Neural cell (in vitro differentiated cells): ENCODE measurements around the gene CD3G. TPM values are rescaled to one million over a fixed set of nuclear protein-coding genes. Genes with fewer than 3 reads are reported as not detected.

Source experiments
- H2AFZ ChIP-seq: fragments of 200-600, 300-800 bp; sonication (generic), shearing (Covaris generic); 2 replicates; pipeline ENCODE4 v1.6.0; 2014; ENCODE audit warnings: low read depth, mild to moderate bottlenecking, antibody characterized with exemption, low read length, moderate library complexity
- H3F3A ChIP-seq: fragments of 200-600 bp; shearing (Covaris generic); 2 replicates; pipeline ENCODE4 v1.6.1; 2016; ENCODE audit warnings: mild to moderate bottlenecking, moderate library complexity, mixed read lengths, antibody characterized with exemption, low read length; ENCODE audit not compliant: insufficient read depth, poor library complexity, severe bottlenecking
- H3K27ac ChIP-seq: fragments of 200-600, 300-800 bp; sonication (generic), shearing (Covaris generic); 2 replicates; pipeline ENCODE4 v1.5.1; 2014; ENCODE audit warnings: mild to moderate bottlenecking, low read length, moderate library complexity
- H3K27me3 ChIP-seq: fragments of 300-800, 200-600 bp; sonication (generic), shearing (Covaris generic); 2 replicates; pipeline ENCODE4 v1.6.0; 2014; ENCODE audit warnings: mild to moderate bottlenecking, low read depth, low read length, moderate library complexity; ENCODE audit not compliant: insufficient read depth
- H3K36me3 ChIP-seq: fragments of 300-800, 200-600 bp; sonication (generic), shearing (Covaris generic); 2 replicates; pipeline ENCODE4 v1.5.1; 2014; ENCODE audit warnings: mild to moderate bottlenecking, antibody characterized with exemption, low read length, moderate library complexity; ENCODE audit not compliant: insufficient read depth
- H3K4me2 ChIP-seq: fragments of 300-800, 200-600 bp; sonication (generic), shearing (Covaris generic); 2 replicates; pipeline ENCODE4 v1.6.0; 2014; ENCODE audit warnings: mild to moderate bottlenecking, low read length
- H3K4me3 ChIP-seq: fragments of 300-800, 200-600 bp; sonication (generic), shearing (Covaris generic); 2 replicates; pipeline ENCODE4 v1.5.1; 2014; ENCODE audit warnings: mild to moderate bottlenecking, low read length, moderate library complexity
- H3K79me2 ChIP-seq: fragments of 200-600 bp; shearing (Covaris generic); replicated peaks from 2 replicates; pipeline ENCODE4 v1.6.0; 2014; ENCODE audit warnings: mild to moderate bottlenecking, low read length, moderate library complexity; ENCODE audit not compliant: insufficient read depth
- H3K9ac ChIP-seq: fragments of 300-800, 200-600 bp; sonication (generic), shearing (Covaris generic); 2 replicates; pipeline ENCODE4 v1.6.1; 2016; ENCODE audit warnings: mild to moderate bottlenecking, low read length, mixed read lengths
- H3K9me2 ChIP-seq: fragments of 200-600 bp; shearing (Covaris generic); 2 replicates; pipeline ENCODE4 v1.6.1; 2016; ENCODE audit warnings: mild to moderate bottlenecking, low read length, mixed read lengths; ENCODE audit not compliant: insufficient read depth
- H3K9me3 ChIP-seq: fragments of 200-600, 300-800 bp; sonication (generic), shearing (Covaris generic); 2 replicates; pipeline ENCODE4 v1.6.1; 2016; ENCODE audit warnings: mild to moderate bottlenecking, mixed run types, low read length, moderate library complexity, mixed read lengths
- H4K20me1 ChIP-seq: fragments of 200-600 bp; shearing (Covaris generic); 2 replicates; pipeline ENCODE4 v1.6.1; 2016; ENCODE audit warnings: mild to moderate bottlenecking, mixed run types; ENCODE audit not compliant: insufficient read depth
- EP300 ChIP-seq: fragments of 450-650 bp; conservative IDR thresholded peaks from 2 replicates; pipeline ENCODE4 v1.6.1; 2014; ENCODE audit warnings: antibody characterized with exemption, mild to moderate bottlenecking, moderate library complexity; ENCODE audit not compliant: poor library complexity, severe bottlenecking
- EZH2 ChIP-seq: fragments of 200-600, 300-800 bp; shearing (Covaris generic), sonication (generic); IDR thresholded peaks from 2 replicates; pipeline ENCODE4 v1.6.1; 2014; ENCODE audit warnings: antibody characterized with exemption, low read length, borderline replicate concordance, mild to moderate bottlenecking; ENCODE audit not compliant: insufficient read depth, poor library complexity, severe bottlenecking
- MXI1 ChIP-seq: fragments of 450-650 bp; conservative IDR thresholded peaks from 2 replicates; pipeline ENCODE4 v1.6.1; 2014; ENCODE audit warnings: antibody characterized with exemption, mild to moderate bottlenecking; ENCODE audit not compliant: poor library complexity, severe bottlenecking
- POLR2AphosphoS5 ChIP-seq: IDR thresholded peaks from 2 replicates; pipeline ENCODE4 v1.6.1; 2012
- RAD21 ChIP-seq: fragments of 450-650 bp; conservative IDR thresholded peaks from 2 replicates; pipeline ENCODE4 v1.6.1; 2014; ENCODE audit warnings: antibody characterized with exemption, mild to moderate bottlenecking, moderate library complexity
- SMC3 ChIP-seq: fragments of 450-650 bp; conservative IDR thresholded peaks from 2 replicates; pipeline ENCODE4 v1.6.1; 2014; ENCODE audit warnings: antibody characterized with exemption, mild to moderate bottlenecking, moderate library complexity; ENCODE audit not compliant: poor library complexity
- TAF1 ChIP-seq: IDR thresholded peaks from 2 replicates; pipeline ENCODE4 v1.6.1; 2012; ENCODE audit warnings: low read depth
- polyA plus RNA-seq: library from polyadenylated mRNA; depleted of rRNA; stranded (reverse); fragments of >200 nt; gene quantifications from 2 replicates; pipeline ENCODE4 v1.2.3, GENCODE V29; 2014
- TF ChIP-seq, protein P1 (sequence below): fragments of 450-650 bp; IDR thresholded peaks from 2 replicates; pipeline ENCODE4 v1.5.1; 2014; ENCODE audit warnings: antibody characterized with exemption, mild to moderate bottlenecking, moderate library complexity; ENCODE audit not compliant: poor library complexity, severe bottlenecking
- TF ChIP-seq, protein P2 (sequence below): IDR thresholded peaks from 2 replicates; pipeline ENCODE4 v1.6.1; 2012; ENCODE audit warnings: borderline replicate concordance

CD3G gene
- polyA plus RNA-seq, 1 donor from 2014 or later, result not detected

DNA sequence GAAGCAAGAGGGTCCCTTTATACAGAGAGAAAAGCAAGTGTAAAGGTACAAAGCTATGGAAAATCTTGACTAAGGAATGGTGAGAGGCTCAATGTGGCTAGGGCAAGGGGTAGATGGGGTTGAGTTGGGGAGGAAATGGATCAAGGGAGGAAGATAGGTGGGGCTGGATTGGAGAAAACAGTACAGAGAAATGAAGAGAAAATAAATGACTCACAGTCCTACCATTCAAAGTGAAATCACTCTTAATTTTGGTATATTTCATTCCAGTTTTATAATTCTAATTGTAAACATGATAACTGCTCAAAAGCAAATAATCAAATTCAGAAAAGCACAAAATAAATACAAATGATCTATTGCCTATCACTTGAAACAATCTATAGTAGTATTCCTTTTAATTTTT is 31.8 kb downstream of the CD3G start:
- Histone ChIP-seq H4K20me1 (no peaks in the 10 kb centered on the region), H3K79me2 (no peaks in the 10 kb centered on the region), H3K27ac (no peak overlapping the region), H3F3A (no peaks in the 10 kb centered on the region), H3K36me3 (peaks cover 3% of the 10 kb centered on the region), H3K9me2 (no peaks in the 10 kb centered on the region), H2AFZ (no peak overlapping the region), H3K4me3 (no peak overlapping the region), H3K9ac (no peak overlapping the region), H3K4me2 (no peak overlapping the region), H3K9me3 (no peaks in the 10 kb centered on the region), H3K27me3 (no peaks in the 10 kb centered on the region)
- TF ChIP-seq EZH2 (no peak), SMC3 (no peak), POLR2AphosphoS5 (no peak), TAF1 (no peak), EP300 (no peak), MXI1 (no peak), RAD21 (no peak)
- TF ChIP-seq, protein P1, sequence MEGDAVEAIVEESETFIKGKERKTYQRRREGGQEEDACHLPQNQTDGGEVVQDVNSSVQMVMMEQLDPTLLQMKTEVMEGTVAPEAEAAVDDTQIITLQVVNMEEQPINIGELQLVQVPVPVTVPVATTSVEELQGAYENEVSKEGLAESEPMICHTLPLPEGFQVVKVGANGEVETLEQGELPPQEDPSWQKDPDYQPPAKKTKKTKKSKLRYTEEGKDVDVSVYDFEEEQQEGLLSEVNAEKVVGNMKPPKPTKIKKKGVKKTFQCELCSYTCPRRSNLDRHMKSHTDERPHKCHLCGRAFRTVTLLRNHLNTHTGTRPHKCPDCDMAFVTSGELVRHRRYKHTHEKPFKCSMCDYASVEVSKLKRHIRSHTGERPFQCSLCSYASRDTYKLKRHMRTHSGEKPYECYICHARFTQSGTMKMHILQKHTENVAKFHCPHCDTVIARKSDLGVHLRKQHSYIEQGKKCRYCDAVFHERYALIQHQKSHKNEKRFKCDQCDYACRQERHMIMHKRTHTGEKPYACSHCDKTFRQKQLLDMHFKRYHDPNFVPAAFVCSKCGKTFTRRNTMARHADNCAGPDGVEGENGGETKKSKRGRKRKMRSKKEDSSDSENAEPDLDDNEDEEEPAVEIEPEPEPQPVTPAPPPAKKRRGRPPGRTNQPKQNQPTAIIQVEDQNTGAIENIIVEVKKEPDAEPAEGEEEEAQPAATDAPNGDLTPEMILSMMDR, result no peak
- TF ChIP-seq, protein P2, sequence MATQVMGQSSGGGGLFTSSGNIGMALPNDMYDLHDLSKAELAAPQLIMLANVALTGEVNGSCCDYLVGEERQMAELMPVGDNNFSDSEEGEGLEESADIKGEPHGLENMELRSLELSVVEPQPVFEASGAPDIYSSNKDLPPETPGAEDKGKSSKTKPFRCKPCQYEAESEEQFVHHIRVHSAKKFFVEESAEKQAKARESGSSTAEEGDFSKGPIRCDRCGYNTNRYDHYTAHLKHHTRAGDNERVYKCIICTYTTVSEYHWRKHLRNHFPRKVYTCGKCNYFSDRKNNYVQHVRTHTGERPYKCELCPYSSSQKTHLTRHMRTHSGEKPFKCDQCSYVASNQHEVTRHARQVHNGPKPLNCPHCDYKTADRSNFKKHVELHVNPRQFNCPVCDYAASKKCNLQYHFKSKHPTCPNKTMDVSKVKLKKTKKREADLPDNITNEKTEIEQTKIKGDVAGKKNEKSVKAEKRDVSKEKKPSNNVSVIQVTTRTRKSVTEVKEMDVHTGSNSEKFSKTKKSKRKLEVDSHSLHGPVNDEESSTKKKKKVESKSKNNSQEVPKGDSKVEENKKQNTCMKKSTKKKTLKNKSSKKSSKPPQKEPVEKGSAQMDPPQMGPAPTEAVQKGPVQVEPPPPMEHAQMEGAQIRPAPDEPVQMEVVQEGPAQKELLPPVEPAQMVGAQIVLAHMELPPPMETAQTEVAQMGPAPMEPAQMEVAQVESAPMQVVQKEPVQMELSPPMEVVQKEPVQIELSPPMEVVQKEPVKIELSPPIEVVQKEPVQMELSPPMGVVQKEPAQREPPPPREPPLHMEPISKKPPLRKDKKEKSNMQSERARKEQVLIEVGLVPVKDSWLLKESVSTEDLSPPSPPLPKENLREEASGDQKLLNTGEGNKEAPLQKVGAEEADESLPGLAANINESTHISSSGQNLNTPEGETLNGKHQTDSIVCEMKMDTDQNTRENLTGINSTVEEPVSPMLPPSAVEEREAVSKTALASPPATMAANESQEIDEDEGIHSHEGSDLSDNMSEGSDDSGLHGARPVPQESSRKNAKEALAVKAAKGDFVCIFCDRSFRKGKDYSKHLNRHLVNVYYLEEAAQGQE, result no peak

DNA sequence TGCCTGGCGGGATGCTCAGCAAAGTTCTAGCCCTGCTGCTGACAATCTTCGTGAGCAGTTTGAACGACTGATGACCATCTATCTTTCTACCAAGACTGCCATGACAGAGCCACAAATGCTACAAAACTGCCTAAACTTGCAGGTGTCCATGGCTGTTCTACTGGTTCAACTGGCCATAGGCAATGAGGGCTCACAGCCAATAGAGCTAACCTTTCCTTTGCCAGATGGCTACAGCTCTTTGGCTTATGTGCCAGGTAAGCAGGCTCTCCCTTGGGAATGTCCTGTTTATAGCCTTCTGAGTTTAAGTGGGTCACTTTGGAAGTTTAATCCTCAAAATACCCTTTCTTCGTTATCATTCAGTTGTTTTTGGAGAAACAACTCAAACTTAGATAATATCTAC is 35.4 kb downstream of the CD3G start:
- no peak overlapping the region for H2AFZ ChIP-seq
- no peak overlapping the region for H3K27ac ChIP-seq
- H3F3A ChIP-seq, result no peaks in the 10 kb centered on the region
- H3K4me2 ChIP-seq, result no peak overlapping the region
- no peaks in the 10 kb centered on the region for H3K79me2 ChIP-seq
- no peaks in the 10 kb centered on the region for H4K20me1 ChIP-seq
- H3K9me3 ChIP-seq, result no peaks in the 10 kb centered on the region
- no peaks in the 10 kb centered on the region for H3K36me3 ChIP-seq
- H3K27me3 ChIP-seq, result no peaks in the 10 kb centered on the region
- no peak overlapping the region for H3K9ac ChIP-seq
- TF ChIP-seq, protein P2, result no peak
- TF ChIP-seq EZH2 (no peak), TAF1 (no peak), SMC3 (no peak), MXI1 (no peak), POLR2AphosphoS5 (no peak), RAD21 (no peak), EP300 (no peak)
- TF ChIP-seq, protein P1, result no peak
- H3K9me2 ChIP-seq, result no peaks in the 10 kb centered on the region
- no peak overlapping the region for H3K4me3 ChIP-seq
